GM21390 (cell line): ENCODE measurements around the gene SRMS.

ENCODE experiments used
- ATAC-seq: cut with Tn5 transposase; IDR thresholded peaks from one replicate; pipeline ENCODE4 v1.9.1; 2021; ENCODE audit not compliant: unreplicated experiment

The SRMS gene

GRCh38 chr20:63503524-63503923 lies 44.0 kb downstream of the SRMS start:
- no peak for ATAC-seq

GRCh38 chr20:63502671-63503172 lies 44.8 kb downstream of the SRMS start:
- no peak for ATAC-seq

GRCh38 chr20:63501818-63502670 lies 45.5 kb downstream of the SRMS start:
- ATAC-seq: no peak

GRCh38 chr20:63500902-63501817 lies 46.4 kb downstream of the SRMS start:
- ATAC-seq: no peak

GRCh38 chr20:63500151-63500901 lies 47.2 kb downstream of the SRMS start:
- ATAC-seq: no peak

- no peak for ATAC-seq
These were observed 48.1 kb downstream of the SRMS start for GRCh38 chr20:63499338-63499969.

GRCh38 chr20:63498960-63499337 lies 48.6 kb downstream of the SRMS start, which contains the start of gene EEF1A2:
TSS of gene EEF1A2 (minus strand) at chr20:63499083. CDS start at chr20:63497763, 1,320 bp downstream.
- ATAC-seq: no peak

GRCh38 chr20:63497946-63498935 lies 49.3 kb downstream of the SRMS start:
- ATAC-seq: no peak

GRCh38 chr20:63497138-63497945 lies 50.2 kb downstream of the SRMS start:
- no peak for ATAC-seq

GRCh38 chr20:63496596-63497120 lies 50.9 kb downstream of the SRMS start:
- ATAC-seq: no peak

GRCh38 chr20:63495741-63496595 lies 51.6 kb downstream of the SRMS start:
- no peak for ATAC-seq

GRCh38 chr20:63495167-63495720 lies 52.3 kb downstream of the SRMS start:
- no peak for ATAC-seq

- ATAC-seq: no peak
These were observed 53.0 kb downstream of the SRMS start for GRCh38 chr20:63494420-63495166.

- ATAC-seq: no peak
These were observed 53.5 kb downstream of the SRMS start for GRCh38 chr20:63494084-63494419.

- no peak for ATAC-seq
These were observed 54.0 kb downstream of the SRMS start for GRCh38 chr20:63493563-63494020.

GRCh38 chr20:63492982-63493381 lies 54.6 kb downstream of the SRMS start:
- no peak for ATAC-seq
